ACC112 (cell line): ENCODE results near the gene PELI3.
"Not testable (repeated sequence)": the region's sequence is repeated elsewhere in the genome, so short reads cannot be mapped to it uniquely, and the experiment has no call there.

ENCODE experiments used
- H2AFZ ChIP-seq: fragments of 200-600 bp; sonication (generic); one replicate; pipeline ENCODE4 v1.6.0; 2017; ENCODE audit warnings: antibody characterized with exemption, low read length; ENCODE audit not compliant: unreplicated experiment
- H3K27ac ChIP-seq: fragments of 200-600 bp; sonication (generic); 2 replicates; pipeline ENCODE4 v1.5.1; 2014; ENCODE audit warnings: low read depth, mild to moderate bottlenecking, antibody characterized with exemption, low read length, moderate library complexity
- H3K27me3 ChIP-seq: fragments of 200-600 bp; sonication (generic); 2 replicates; pipeline ENCODE4 v1.6.1; 2014; ENCODE audit warnings: mild to moderate bottlenecking, antibody characterized with exemption, low read length, moderate library complexity, mixed read lengths; ENCODE audit not compliant: insufficient read depth
- H3K36me3 ChIP-seq: fragments of 200-600 bp; sonication (generic); 2 replicates; pipeline ENCODE4 v1.6.1; 2016; ENCODE audit warnings: mild to moderate bottlenecking, antibody characterized with exemption, low read length, moderate library complexity, mixed read lengths; ENCODE audit not compliant: insufficient read depth
- H3K4me1 ChIP-seq: fragments of 200-600 bp; sonication (generic); one replicate; pipeline ENCODE4 v1.6.1; 2016; ENCODE audit warnings: low read length, mixed read lengths; ENCODE audit not compliant: insufficient read depth, unreplicated experiment, control insufficient read depth
- H3K4me3 ChIP-seq: fragments of 200-600 bp; sonication (generic); 2 replicates; pipeline ENCODE4 v1.5.1; 2014; ENCODE audit warnings: mild to moderate bottlenecking, low read depth, low read length
- H3K79me2 ChIP-seq: fragments of 200-600 bp; sonication (generic); one replicate; pipeline ENCODE4 v1.6.0; 2016; ENCODE audit warnings: low read length; ENCODE audit not compliant: control insufficient read depth, unreplicated experiment, insufficient read depth

The PELI3 gene

GRCh38 chr11:66448523-66448922 lies 18.2 kb upstream of the PELI3 start:
- H3K79me2 ChIP-seq, result no peaks in the 10 kb centered on the region

GRCh38 chr11:66450560-66450959 lies 16.1 kb upstream of the PELI3 start:
- Histone ChIP-seq H2AFZ (no peak overlapping the region), H3K36me3 (no peaks in the 10 kb centered on the region), H3K4me1 (no peaks in the 10 kb centered on the region), H3K27ac (no peak overlapping the region), H3K27me3 (peaks cover 45% of the 10 kb centered on the region), H3K4me3 (no peak overlapping the region), H3K79me2 (no peaks in the 10 kb centered on the region)

More at GRCh38 chr11:66448523-66448922, 18.2 kb upstream of the PELI3 start:
- H3K4me1 ChIP-seq, result peaks cover 6% of the 10 kb centered on the region
- H3K4me3 ChIP-seq, result no peak overlapping the region
- no peak overlapping the region for H3K27ac ChIP-seq
- H2AFZ ChIP-seq, result no peak overlapping the region
- H3K36me3 ChIP-seq, result no peaks in the 10 kb centered on the region
- peaks cover 41% of the 10 kb centered on the region for H3K27me3 ChIP-seq

- peaks cover 45% of the 10 kb centered on the region for H3K27me3 ChIP-seq
- H2AFZ ChIP-seq, result no peak overlapping the region
- no peaks in the 10 kb centered on the region for H3K36me3 ChIP-seq
- H3K4me3 ChIP-seq, result no peak overlapping the region
- no peak overlapping the region for H3K27ac ChIP-seq
- H3K79me2 ChIP-seq, result no peaks in the 10 kb centered on the region
- no peaks in the 10 kb centered on the region for H3K4me1 ChIP-seq
These were observed 15.0 kb upstream of the PELI3 start for GRCh38 chr11:66451663-66452062.

- Histone ChIP-seq H3K4me3 (no peak overlapping the region), H2AFZ (no peak overlapping the region), H3K27ac (no peak overlapping the region), H3K36me3 (no peaks in the 10 kb centered on the region), H3K79me2 (no peaks in the 10 kb centered on the region), H3K4me1 (peaks cover 4% of the 10 kb centered on the region), H3K27me3 (peaks cover 31% of the 10 kb centered on the region)
These were observed 12.5 kb upstream of the PELI3 start for GRCh38 chr11:66454247-66454646.

GRCh38 chr11:66454828-66455227 lies 11.9 kb upstream of the PELI3 start:
- no peak overlapping the region for H3K4me3 ChIP-seq
- H3K36me3 ChIP-seq, result no peaks in the 10 kb centered on the region
- peaks cover 26% of the 10 kb centered on the region; the same call in 1 of the 2 replicates for H3K27me3 ChIP-seq
- no peaks in the 10 kb centered on the region for H3K79me2 ChIP-seq
- H3K4me1 ChIP-seq, result peaks cover 4% of the 10 kb centered on the region
- no peak overlapping the region for H3K27ac ChIP-seq
- no peak overlapping the region for H2AFZ ChIP-seq

- Histone ChIP-seq H3K79me2 (no peaks in the 10 kb centered on the region), H3K36me3 (no peaks in the 10 kb centered on the region), H3K4me1 (peaks cover 4% of the 10 kb centered on the region), H3K27ac (no peak overlapping the region), H2AFZ (no peak overlapping the region), H3K4me3 (no peak overlapping the region), H3K27me3 (peaks cover 4% of the 10 kb centered on the region; the same call in 1 of the 2 replicates)
These were observed 8.9 kb upstream of the PELI3 start for GRCh38 chr11:66457826-66458225.

GRCh38 chr11:66459138-66459778 lies 7.4 kb upstream of the PELI3 start:
- Histone ChIP-seq H3K27ac (no peak overlapping the region), H3K4me3 (no peak overlapping the region), H3K36me3 (no peaks in the 10 kb centered on the region), H2AFZ (no peak overlapping the region), H3K27me3 (no peaks in the 10 kb centered on the region), H3K79me2 (no peaks in the 10 kb centered on the region), H3K4me1 (peaks cover 4% of the 10 kb centered on the region)

GRCh38 chr11:66462010-66462409 lies 4.7 kb upstream of the PELI3 start:
- no peak overlapping the region for H3K27ac ChIP-seq
- no peaks in the 10 kb centered on the region for H3K27me3 ChIP-seq
- no peaks in the 10 kb centered on the region for H3K79me2 ChIP-seq
- peaks cover 4% of the 10 kb centered on the region for H3K4me1 ChIP-seq
- H3K36me3 ChIP-seq, result no peaks in the 10 kb centered on the region
- no peak overlapping the region for H2AFZ ChIP-seq
- H3K4me3 ChIP-seq, result no peak overlapping the region

- Histone ChIP-seq H3K79me2 (no peaks in the 10 kb centered on the region), H2AFZ (no peak overlapping the region), H3K27ac (no peak overlapping the region)
These were observed 3.8 kb upstream of the PELI3 start for GRCh38 chr11:66462911-66463310.

GRCh38 chr11:66464116-66464515 lies 2.6 kb upstream of the PELI3 start:
- not testable (repeated sequence) for H2AFZ ChIP-seq, H3K4me1 ChIP-seq, H3K36me3 ChIP-seq, H3K27ac ChIP-seq, H3K27me3 ChIP-seq, H3K79me2 ChIP-seq, H3K4me3 ChIP-seq

More at GRCh38 chr11:66462911-66463310, 3.8 kb upstream of the PELI3 start:
- peaks cover 8% of the 10 kb centered on the region for H3K4me1 ChIP-seq
- no peaks in the 10 kb centered on the region for H3K27me3 ChIP-seq
- no peaks in the 10 kb centered on the region for H3K36me3 ChIP-seq
- H3K4me3 ChIP-seq, result no peak overlapping the region

GRCh38 chr11:66464916-66465315 lies 1.8 kb upstream of the PELI3 start:
- no peak overlapping the region for H3K4me3 ChIP-seq
- H3K27ac ChIP-seq, result no peak overlapping the region
- no peak overlapping the region for H2AFZ ChIP-seq
- peaks cover 7% of the 10 kb centered on the region for H3K4me1 ChIP-seq
- no peaks in the 10 kb centered on the region for H3K36me3 ChIP-seq
- H3K27me3 ChIP-seq, result no peaks in the 10 kb centered on the region
- no peaks in the 10 kb centered on the region for H3K79me2 ChIP-seq
